HUES64 (cell line): Measurements from ENCODE around the gene OR14K1.
"Not testable (repeated sequence)": the region's sequence is repeated elsewhere in the genome, so short reads cannot be mapped to it uniquely, and the experiment has no call there.

ENCODE experiments used
- H3K27ac ChIP-seq: 2 replicates; pipeline ENCODE4 v1.7.0; 2013; ENCODE audit warnings: low read depth, low read length, inconsistent platforms
- H3K27me3 ChIP-seq: 2 replicates; pipeline ENCODE4 v1.6.1; 2013; ENCODE audit warnings: mild to moderate bottlenecking, low read length; ENCODE audit not compliant: insufficient read depth
- H3K36me3 ChIP-seq: 2 replicates; pipeline ENCODE4 v1.6.1; 2013; ENCODE audit warnings: mild to moderate bottlenecking, low read length; ENCODE audit not compliant: insufficient read depth
- H3K4me1 ChIP-seq: 2 replicates; pipeline ENCODE4 v1.6.1; 2013; ENCODE audit warnings: mild to moderate bottlenecking, low read length, moderate library complexity; ENCODE audit not compliant: insufficient read depth
- H3K4me3 ChIP-seq: 2 replicates; pipeline ENCODE4 v1.5.1; 2013; ENCODE audit warnings: mild to moderate bottlenecking, low read length, moderate library complexity
- H3K9ac ChIP-seq: 2 replicates; pipeline ENCODE4 v1.6.1; 2013; ENCODE audit warnings: mild to moderate bottlenecking, low read depth, low read length
- H3K9me3 ChIP-seq: 2 replicates; pipeline ENCODE4 v1.6.1; 2013; ENCODE audit warnings: low read depth, low read length; ENCODE audit not compliant: insufficient read depth
- WGBS: fragments of 150-250, 120-280 bp; methylation state at CpG from one replicate; pipeline ENCODE4 v1.1.7; 2013; ENCODE audit warnings: missing lambda C conversion rate; 5-methylcytosine and 5-hydroxymethylcytosine counted together

Gene OR14K1

GRCh38 chr1:247749870-247750269, 11.5 kb downstream of the OR14K1 start:
- Histone ChIP-seq H3K9me3 (peaks cover 73% of the 10 kb centered on the region), H3K9ac (no peak overlapping the region), H3K4me3 (no peak overlapping the region), H3K27ac (no peak overlapping the region), H3K27me3 (no peaks in the 10 kb centered on the region), H3K4me1 (no peaks in the 10 kb centered on the region), H3K36me3 (no peaks in the 10 kb centered on the region)
- 91% methylated on average over 1 of the region's 1 CpG for WGBS

- H3K36me3 ChIP-seq, H3K4me3 ChIP-seq, H3K9ac ChIP-seq, H3K4me1 ChIP-seq, H3K27ac ChIP-seq, H3K27me3 ChIP-seq: not testable (repeated sequence)
- 90% methylated on average over 1 of the region's 1 CpG for WGBS
- peaks cover 71% of the 10 kb centered on the region for H3K9me3 ChIP-seq
Measured at GRCh38 chr1:247754311-247754710, 15.9 kb downstream of the OR14K1 start.

GRCh38 chr1:247760456-247760855, 22.0 kb downstream of the OR14K1 start, which contains the start of gene OR1C1:
Gene OR1C1, minus strand, starts transcription at chr1:247760556. Its CDS starts 2,150 bp downstream, at chr1:247758406.
- 91% methylated on average over 3 of the region's 3 CpGs for WGBS
- no peaks in the 10 kb centered on the region for H3K36me3 ChIP-seq
- H3K27ac ChIP-seq: no peak within 1 kb of the TSS
- H3K27me3 ChIP-seq: no peaks in the 10 kb centered on the region
- H3K4me1 ChIP-seq: no peaks in the 10 kb centered on the region
- H3K4me3 ChIP-seq: no peak within 1 kb of the TSS
- H3K9ac ChIP-seq: no peak within 1 kb of the TSS
- H3K9me3 ChIP-seq: peaks cover 80% of the 10 kb centered on the region

GRCh38 chr1:247769603-247770002, 31.2 kb downstream of the OR14K1 start:
- Histone ChIP-seq H3K4me3 (no peak overlapping the region), H3K4me1 (no peaks in the 10 kb centered on the region), H3K36me3 (no peaks in the 10 kb centered on the region), H3K9me3 (peaks cover 80% of the 10 kb centered on the region), H3K27me3 (no peaks in the 10 kb centered on the region), H3K27ac (no peak overlapping the region), H3K9ac (no peak overlapping the region)
